GM23338 (cell line): ENCODE results near the gene MEF2D. TPM values are rescaled to one million over a fixed set of nuclear protein-coding genes. Genes with fewer than 3 reads are reported as not detected.

ENCODE experiments used
- ATAC-seq: fragments of 200-7000 bp; cut with Tn5 transposase; 3 replicates; pipeline ENCODE4 v1.9.1; 2020
- DNase-seq: peaks from one replicate; pipeline ENCODE4 v3.0.0-alpha.2; 2015; ENCODE audit warnings: low spot score
- H2AFZ ChIP-seq: fragments of 200-600 bp; sonication (generic); 2 replicates; pipeline ENCODE4 v1.8.0; 2016; ENCODE audit warnings: antibody characterized with exemption, mild to moderate bottlenecking, moderate library complexity
- H3F3A ChIP-seq: fragments of 200-600 bp; sonication (generic); replicated peaks from 2 replicates; pipeline ENCODE4 v1.8.0; 2017; ENCODE audit warnings: antibody characterized with exemption, mixed run types, low read depth
- H3K27ac ChIP-seq: fragments of 200-600 bp; sonication (generic); 2 replicates; pipeline ENCODE4 v1.6.1; 2016; ENCODE audit warnings: low read depth
- H3K27me3 ChIP-seq: fragments of 200-600 bp; sonication (generic); 2 replicates; pipeline ENCODE4 v1.8.0; 2016; ENCODE audit warnings: mild to moderate bottlenecking, mixed run types, moderate library complexity; ENCODE audit not compliant: insufficient read depth
- H3K36me3 ChIP-seq: fragments of 200-600 bp; sonication (generic); 2 replicates; pipeline ENCODE4 v1.8.0; 2016; ENCODE audit warnings: mild to moderate bottlenecking; ENCODE audit not compliant: insufficient read depth
- H3K4me1 ChIP-seq: fragments of 200-600 bp; sonication (generic); 2 replicates; pipeline ENCODE4 v1.8.0; 2016; ENCODE audit warnings: mild to moderate bottlenecking, moderate library complexity; ENCODE audit not compliant: insufficient read depth
- H3K4me2 ChIP-seq: fragments of 200-600 bp; sonication (generic); 2 replicates; pipeline ENCODE4 v1.7.1; 2017; ENCODE audit warnings: mixed run types
- H3K4me3 ChIP-seq: fragments of 200-600 bp; sonication (generic); 2 replicates; pipeline ENCODE4 v1.6.1; 2016; ENCODE audit warnings: mixed run types
- H3K79me2 ChIP-seq: fragments of 200-600 bp; sonication (generic); replicated peaks from 2 replicates; pipeline ENCODE4 v1.8.0; 2017; ENCODE audit warnings: mild to moderate bottlenecking; ENCODE audit not compliant: insufficient read depth
- H3K9me2 ChIP-seq: fragments of 200-600 bp; sonication (generic); 2 replicates; pipeline ENCODE4 v1.8.0; 2017; ENCODE audit not compliant: insufficient read depth
- H4K20me1 ChIP-seq: fragments of 200-600 bp; sonication (generic); replicated peaks from 2 replicates; pipeline ENCODE4 v1.8.0; 2017; ENCODE audit warnings: mild to moderate bottlenecking; ENCODE audit not compliant: insufficient read depth
- H3K27ac Mint-ChIP-seq: 2 replicates; pipeline ENCODE4 v1.8.0; 2020; ENCODE audit warnings: inconsistent platforms, mild to moderate bottlenecking, moderate library complexity, mixed read lengths
- H3K27me3 Mint-ChIP-seq: 3 replicates; pipeline ENCODE4 v1.8.0; 2022; ENCODE audit warnings: low read depth, mild to moderate bottlenecking, moderate library complexity, mixed read lengths, inconsistent platforms; ENCODE audit not compliant: insufficient read depth, poor library complexity
- H3K36me3 Mint-ChIP-seq: 3 replicates; pipeline ENCODE4 v1.8.0; 2021; ENCODE audit warnings: low read depth, mild to moderate bottlenecking, inconsistent platforms, moderate library complexity, mixed read lengths
- H3K4me1 Mint-ChIP-seq: 3 replicates; pipeline ENCODE4 v1.8.0; 2020; ENCODE audit warnings: mild to moderate bottlenecking, inconsistent platforms, mixed read lengths
- H3K4me3 Mint-ChIP-seq: 3 replicates; pipeline ENCODE4 v1.8.0; 2021; ENCODE audit warnings: moderate library complexity, mild to moderate bottlenecking, inconsistent platforms, mixed read lengths
- H3K9me3 Mint-ChIP-seq: 3 replicates; pipeline ENCODE4 v1.8.0; 2020; ENCODE audit warnings: moderate library complexity, mild to moderate bottlenecking, inconsistent platforms, mixed read lengths
- CTCF ChIP-seq, 2 experiments: fragments of 200-600 bp in 1 of 2; sonication (generic) in 1 of 2; conservative IDR thresholded peaks; 2 replicates each; pipeline versions ENCODE4 v1.5.1 to v1.6.1; 2016 to 2017; ENCODE audit warnings: antibody characterized with exemption in 2 of 2, low read depth in 2 of 2, mild to moderate bottlenecking in 2 of 2, moderate library complexity in 1 of 2
- EZH2 ChIP-seq: fragments of 200-600 bp; sonication (generic); IDR thresholded peaks from one replicate; pipeline ENCODE4 v1.8.0; 2017; ENCODE audit warnings: antibody characterized with exemption, mild to moderate bottlenecking, low read depth; ENCODE audit not compliant: unreplicated experiment
- EZH2phosphoT487 ChIP-seq: fragments of 200-600 bp; sonication (generic); IDR thresholded peaks from one replicate; pipeline ENCODE4 v1.8.1; 2018; ENCODE audit warnings: antibody characterized with exemption; ENCODE audit not compliant: unreplicated experiment
- ZNF114 ChIP-seq: fragments of 250-450 bp; sonication (Bioruptor Pico); IDR thresholded peaks from 2 replicates; pipeline ENCODE4 v1.5.0; 2020; ENCODE audit warnings: mild to moderate bottlenecking, moderate library complexity
- polyA plus RNA-seq: library from polyadenylated mRNA; unstranded; fragments of >200 nt; fragmentation: Nextera tagmentation; extraction: Ambion mirVana; gene quantifications from 2 replicates; pipeline ENCODE4 v1.2.1, GENCODE V29; 2016
- total RNA-seq: library from RNA; depleted of rRNA; stranded (reverse); fragments of >200 nt; shearing (Covaris generic); gene quantifications from 2 replicates; pipeline ENCODE4 v1.2.3, GENCODE V29; 2014
- TF ChIP-seq, protein P1 (sequence below): IDR thresholded peaks from one replicate; pipeline ENCODE4 v1.6.1; 2018; ENCODE audit warnings: antibody characterized with exemption; ENCODE audit not compliant: unreplicated experiment
- TF ChIP-seq, protein P2 (sequence below): IDR thresholded peaks from 2 replicates; pipeline ENCODE4 v1.6.1; 2016; ENCODE audit warnings: antibody characterized with exemption

The MEF2D gene
- total and polyA plus RNA-seq, 2 experiments from 2014 or later: 10.6 to 15.5 TPM

GRCh38 chr1:156438278-156438987 is 62.1 kb downstream of the MEF2D start:
- H3K4me3 ChIP-seq: peak overlapping the region; percentile 45
- Mint-ChIP-seq H3K27me3 (peaks cover 100% of the 10 kb centered on the region), H3K4me3 (peak overlapping the region; percentile 8; the same call in 1 of the 3 replicates)

GRCh38 chr1:156437037-156437867 is 63.3 kb downstream of the MEF2D start:
- Histone ChIP-seq H3K4me2 (peak overlapping the region; percentile 79), H2AFZ (no peak overlapping the region; the same call in 1 of the 2 replicates), H3K4me1 (peaks cover 58% of the 10 kb centered on the region), H3K27me3 (peaks cover 100% of the 10 kb centered on the region), H3F3A (peaks cover 60% of the 10 kb centered on the region), H3K79me2 (no peaks in the 10 kb centered on the region), H3K4me3 (peak overlapping the region; percentile 51; the same call in 1 of the 2 replicates), H4K20me1 (peaks cover 38% of the 10 kb centered on the region), H3K27ac (no peak overlapping the region), H3K9me2 (no peaks in the 10 kb centered on the region), H3K36me3 (no peaks in the 10 kb centered on the region; the same call in 1 of the 2 replicates)
- Mint-ChIP-seq H3K9me3 (peaks cover 3% of the 10 kb centered on the region; the same call in 1 of the 3 replicates), H3K36me3 (no peaks in the 10 kb centered on the region; the same call in 2 of the 3 replicates), H3K27me3 (peaks cover 100% of the 10 kb centered on the region), H3K27ac (no peak overlapping the region), H3K4me1 (peaks cover 57% of the 10 kb centered on the region), H3K4me3 (peak overlapping the region; percentile 53; the same call in 2 of the 3 replicates)
- TF ChIP-seq CTCF (conservative IDR thresholded peaks at IDR 0.05; ENCODE audit: low read depth in 2 of 2) (no peak), EZH2 (peak; percentile 16), EZH2phosphoT487 (peak; percentile 76)
- TF ChIP-seq, protein P1, sequence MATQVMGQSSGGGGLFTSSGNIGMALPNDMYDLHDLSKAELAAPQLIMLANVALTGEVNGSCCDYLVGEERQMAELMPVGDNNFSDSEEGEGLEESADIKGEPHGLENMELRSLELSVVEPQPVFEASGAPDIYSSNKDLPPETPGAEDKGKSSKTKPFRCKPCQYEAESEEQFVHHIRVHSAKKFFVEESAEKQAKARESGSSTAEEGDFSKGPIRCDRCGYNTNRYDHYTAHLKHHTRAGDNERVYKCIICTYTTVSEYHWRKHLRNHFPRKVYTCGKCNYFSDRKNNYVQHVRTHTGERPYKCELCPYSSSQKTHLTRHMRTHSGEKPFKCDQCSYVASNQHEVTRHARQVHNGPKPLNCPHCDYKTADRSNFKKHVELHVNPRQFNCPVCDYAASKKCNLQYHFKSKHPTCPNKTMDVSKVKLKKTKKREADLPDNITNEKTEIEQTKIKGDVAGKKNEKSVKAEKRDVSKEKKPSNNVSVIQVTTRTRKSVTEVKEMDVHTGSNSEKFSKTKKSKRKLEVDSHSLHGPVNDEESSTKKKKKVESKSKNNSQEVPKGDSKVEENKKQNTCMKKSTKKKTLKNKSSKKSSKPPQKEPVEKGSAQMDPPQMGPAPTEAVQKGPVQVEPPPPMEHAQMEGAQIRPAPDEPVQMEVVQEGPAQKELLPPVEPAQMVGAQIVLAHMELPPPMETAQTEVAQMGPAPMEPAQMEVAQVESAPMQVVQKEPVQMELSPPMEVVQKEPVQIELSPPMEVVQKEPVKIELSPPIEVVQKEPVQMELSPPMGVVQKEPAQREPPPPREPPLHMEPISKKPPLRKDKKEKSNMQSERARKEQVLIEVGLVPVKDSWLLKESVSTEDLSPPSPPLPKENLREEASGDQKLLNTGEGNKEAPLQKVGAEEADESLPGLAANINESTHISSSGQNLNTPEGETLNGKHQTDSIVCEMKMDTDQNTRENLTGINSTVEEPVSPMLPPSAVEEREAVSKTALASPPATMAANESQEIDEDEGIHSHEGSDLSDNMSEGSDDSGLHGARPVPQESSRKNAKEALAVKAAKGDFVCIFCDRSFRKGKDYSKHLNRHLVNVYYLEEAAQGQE: no peak
- ATAC-seq (no peak), DNase-seq (no peak)

More at GRCh38 chr1:156438278-156438987, 62.1 kb downstream of the MEF2D start:
- Histone ChIP-seq H4K20me1 (peaks cover 31% of the 10 kb centered on the region), H3K9me2 (no peaks in the 10 kb centered on the region), H2AFZ (no peak overlapping the region), H3K79me2 (no peaks in the 10 kb centered on the region), H3K27ac (no peak overlapping the region), H3K4me2 (peak overlapping the region; percentile 75), H3K36me3 (no peaks in the 10 kb centered on the region; the same call in 1 of the 2 replicates), H3K4me1 (peaks cover 46% of the 10 kb centered on the region), H3K27me3 (peaks cover 100% of the 10 kb centered on the region), H3F3A (peaks cover 53% of the 10 kb centered on the region)
- H3K36me3 Mint-ChIP-seq: no peaks in the 10 kb centered on the region; the same call in 2 of the 3 replicates
- no peak overlapping the region for H3K27ac Mint-ChIP-seq
- TF ChIP-seq EZH2: peak; percentile 83
- no peak for TF ChIP-seq ZNF114 (CRISPR knock-in tag)
- no peak for TF ChIP-seq CTCF (conservative IDR thresholded peaks at IDR 0.05; ENCODE audit: low read depth in 2 of 2)
- TF ChIP-seq, protein P2, sequence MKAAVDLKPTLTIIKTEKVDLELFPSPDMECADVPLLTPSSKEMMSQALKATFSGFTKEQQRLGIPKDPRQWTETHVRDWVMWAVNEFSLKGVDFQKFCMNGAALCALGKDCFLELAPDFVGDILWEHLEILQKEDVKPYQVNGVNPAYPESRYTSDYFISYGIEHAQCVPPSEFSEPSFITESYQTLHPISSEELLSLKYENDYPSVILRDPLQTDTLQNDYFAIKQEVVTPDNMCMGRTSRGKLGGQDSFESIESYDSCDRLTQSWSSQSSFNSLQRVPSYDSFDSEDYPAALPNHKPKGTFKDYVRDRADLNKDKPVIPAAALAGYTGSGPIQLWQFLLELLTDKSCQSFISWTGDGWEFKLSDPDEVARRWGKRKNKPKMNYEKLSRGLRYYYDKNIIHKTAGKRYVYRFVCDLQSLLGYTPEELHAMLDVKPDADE: no peak
- ATAC-seq (no peak), DNase-seq (no peak)
- peaks cover 46% of the 10 kb centered on the region for H3K4me1 Mint-ChIP-seq
- peaks cover 3% of the 10 kb centered on the region; the same call in 1 of the 3 replicates for H3K9me3 Mint-ChIP-seq
